Stimulated activated CD4-positive, alpha-beta T cell treated with anti-CD3 and anti-CD28 coated beads, TNF-alpha, amount 100 ng/mL, for 24 hours (primary cell): Measurements from ENCODE around the gene SLC39A11.
"Not testable (repeated sequence)": the region's sequence is repeated elsewhere in the genome, so short reads cannot be mapped to it uniquely, and the experiment has no call there.

Experiments
- DNase-seq, 3 experiments: peaks; one replicate each; pipeline ENCODE4 v3.0.0-alpha.2; 2020; ENCODE audit warnings: low read depth in 3 of 3

The SLC39A11 gene

DNA sequence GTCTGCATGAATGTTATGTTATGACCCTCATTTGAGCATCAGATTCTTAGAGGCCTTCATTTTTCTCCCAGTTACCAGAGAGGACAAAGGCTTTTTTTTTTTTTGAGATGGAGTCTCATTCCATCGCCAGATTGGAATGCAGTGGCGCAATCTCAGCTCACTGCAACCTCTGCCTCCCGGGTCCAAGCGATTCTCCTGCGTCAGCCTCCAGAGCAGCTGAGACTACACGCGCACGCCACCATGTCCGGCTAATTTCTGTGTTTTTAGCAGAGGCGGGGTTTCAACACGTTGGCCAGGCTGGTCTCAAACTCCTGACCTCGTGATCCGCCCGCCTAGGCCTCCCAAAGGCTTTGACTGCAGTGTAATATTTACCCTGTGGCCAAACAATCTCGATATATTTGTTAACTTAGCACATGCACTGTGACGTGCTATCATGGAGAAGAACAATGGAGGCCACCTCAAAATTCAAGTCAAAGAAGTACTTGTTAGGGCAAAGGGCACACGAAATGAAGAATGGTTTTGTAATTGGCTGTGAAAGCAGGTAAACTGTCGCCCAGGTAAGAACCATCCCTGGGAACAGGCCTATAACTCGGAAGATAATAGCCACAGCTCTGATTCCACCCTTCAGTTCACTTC is 303.4 kb downstream of the SLC39A11 start:
- no peak for DNase-seq

- DNase-seq: no peak
Observed at GRCh38 chr17:72786209-72786608, 306.3 kb downstream of the SLC39A11 start.

GRCh38 chr17:72782985-72783701 is 309.3 kb downstream of the SLC39A11 start:
- no peak for DNase-seq

GRCh38 chr17:72782437-72782836 is 310.1 kb downstream of the SLC39A11 start:
- DNase-seq: not testable (repeated sequence)

DNA sequence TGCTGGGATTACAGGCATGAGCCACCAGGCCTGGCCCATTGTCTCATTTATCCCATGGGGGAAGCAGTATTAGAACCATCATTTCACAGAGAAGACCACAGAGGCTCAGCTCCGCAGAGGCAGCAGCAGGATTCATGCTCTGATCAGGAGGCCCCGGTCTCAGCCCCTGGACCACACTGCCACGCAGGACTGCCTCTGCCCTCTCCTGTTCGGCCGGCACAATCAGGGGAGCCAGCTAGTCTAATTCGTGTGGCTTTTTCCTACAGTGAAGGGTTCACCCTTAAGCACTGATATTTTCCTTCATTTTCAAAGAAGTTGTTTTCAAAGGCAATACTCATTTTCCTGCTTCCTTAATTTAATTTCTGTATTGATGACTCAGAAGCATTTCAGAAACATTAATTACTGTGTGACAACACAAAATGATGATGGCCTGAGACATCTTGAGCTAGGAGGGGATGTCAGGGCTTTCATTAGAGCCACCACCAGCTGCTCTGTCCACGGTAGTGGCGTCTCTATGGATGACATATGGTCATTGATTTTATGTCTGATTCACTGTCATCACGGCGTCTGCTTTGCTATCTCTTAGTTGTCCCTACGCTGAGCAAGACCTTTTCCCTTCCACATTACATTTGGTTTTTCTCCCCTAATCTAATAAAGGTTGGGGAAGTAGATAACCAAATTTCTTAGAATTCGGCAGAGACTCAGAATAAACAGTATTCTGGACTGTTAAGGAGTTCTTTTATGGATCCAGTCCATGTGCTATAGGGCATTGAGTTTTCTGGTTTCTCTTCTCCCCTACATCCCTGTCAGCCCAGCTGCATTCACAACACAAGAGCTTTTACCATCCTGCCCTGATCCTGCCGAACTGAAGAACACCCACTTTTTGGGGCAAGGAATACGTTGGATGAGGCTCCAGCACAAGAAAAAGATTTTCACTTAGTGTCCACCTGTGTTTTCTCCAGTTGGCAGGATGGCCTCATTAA is 314.0 kb downstream of the SLC39A11 start:
- DNase-seq: no peak

- no peak for DNase-seq
Observed at GRCh38 chr17:72775919-72776318, 316.6 kb downstream of the SLC39A11 start.

DNA sequence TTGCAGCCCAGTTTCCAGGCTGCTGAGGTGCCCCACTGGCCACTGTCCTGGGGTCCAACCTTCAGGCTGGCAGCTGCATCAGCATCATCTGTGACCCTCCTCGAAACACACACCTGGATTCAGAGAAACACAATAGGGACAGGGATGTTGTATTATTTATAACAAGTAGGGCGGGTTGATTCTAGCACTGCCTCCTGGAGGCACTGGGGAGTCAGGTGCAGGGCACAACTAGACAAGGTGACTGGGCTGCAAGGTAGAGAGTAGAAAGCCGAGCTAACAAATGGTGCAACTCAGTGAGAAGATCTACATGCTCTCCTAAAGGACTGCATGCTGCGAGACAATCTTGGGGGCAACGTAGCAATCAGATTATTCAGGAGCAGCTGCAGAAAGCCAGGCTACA is 317.3 kb downstream of the SLC39A11 start:
- DNase-seq: no peak

- no peak for DNase-seq
Observed at GRCh38 chr17:72774236-72774635, 318.3 kb downstream of the SLC39A11 start.

DNA sequence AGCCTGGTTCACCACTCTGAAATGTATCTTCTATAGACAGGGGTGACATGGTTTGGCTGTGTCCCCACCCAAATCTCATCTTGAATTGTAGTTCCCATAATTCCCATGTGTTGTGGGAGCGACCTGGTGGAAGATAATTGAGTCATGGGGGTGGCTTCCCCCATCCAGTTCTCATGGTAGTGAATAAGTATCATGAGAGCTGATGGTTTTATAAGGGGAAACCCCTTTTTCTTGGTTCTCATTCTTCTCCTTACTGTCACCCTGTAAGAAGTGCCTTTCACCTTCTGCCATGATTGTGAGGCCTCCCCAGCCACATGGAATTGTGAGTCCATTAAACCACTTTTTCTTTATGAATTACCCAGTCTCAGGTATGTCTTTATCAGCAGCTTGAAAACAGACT is 319.3 kb downstream of the SLC39A11 start:
- not testable (repeated sequence) for DNase-seq

- no peak for DNase-seq
Observed at GRCh38 chr17:72772331-72772821, 320.1 kb downstream of the SLC39A11 start.

DNA sequence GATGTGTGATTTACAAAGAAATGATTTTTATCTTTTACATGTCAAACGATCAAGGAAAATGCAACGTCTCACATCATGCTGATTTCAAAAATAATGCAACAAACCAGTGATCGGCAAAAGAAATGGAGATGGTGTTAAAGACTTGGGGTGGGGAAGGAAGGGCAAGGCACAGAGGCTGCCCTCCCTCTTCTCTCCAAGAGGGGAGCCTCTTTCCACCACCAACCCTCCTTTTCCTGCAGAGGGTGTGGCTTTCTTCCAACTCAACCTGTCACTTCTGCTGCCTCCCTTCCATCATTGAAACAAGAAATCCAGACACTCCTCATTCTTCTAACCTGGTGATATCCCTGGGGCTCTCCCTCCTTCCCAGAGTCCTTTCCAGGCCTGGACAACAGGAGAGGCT is 320.8 kb downstream of the SLC39A11 start:
- no peak for DNase-seq

- DNase-seq: no peak
Observed at GRCh38 chr17:72766761-72767356, 325.6 kb downstream of the SLC39A11 start.

- DNase-seq: no peak
Observed at GRCh38 chr17:72765368-72766153, 326.9 kb downstream of the SLC39A11 start.

DNA sequence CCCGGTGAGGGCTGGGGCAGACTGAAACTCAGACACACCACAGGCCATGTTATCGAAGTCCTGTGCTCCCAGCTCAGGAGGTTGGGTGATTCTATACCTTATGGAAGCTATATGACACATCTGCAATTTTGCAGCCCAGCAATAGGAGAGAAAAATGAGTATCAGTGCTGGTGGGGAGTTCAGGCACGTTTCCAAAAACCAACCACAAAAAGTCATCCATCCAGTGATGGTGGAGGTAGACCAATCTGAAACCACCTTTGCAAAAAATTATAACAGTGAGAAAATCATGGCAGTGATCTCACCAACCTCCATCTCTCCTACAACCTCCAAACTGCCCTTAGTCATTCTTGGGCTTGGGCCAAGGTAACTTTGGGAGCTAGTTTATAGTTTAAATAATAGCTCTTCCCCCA is 327.9 kb downstream of the SLC39A11 start:
- no peak for DNase-seq

GRCh38 chr17:72763981-72764380 is 328.5 kb downstream of the SLC39A11 start:
- no peak for DNase-seq

GRCh38 chr17:72761893-72762575 is 330.5 kb downstream of the SLC39A11 start:
- DNase-seq: not testable (repeated sequence)

- DNase-seq: no peak
Observed at GRCh38 chr17:72761431-72761830, 331.1 kb downstream of the SLC39A11 start.

DNA sequence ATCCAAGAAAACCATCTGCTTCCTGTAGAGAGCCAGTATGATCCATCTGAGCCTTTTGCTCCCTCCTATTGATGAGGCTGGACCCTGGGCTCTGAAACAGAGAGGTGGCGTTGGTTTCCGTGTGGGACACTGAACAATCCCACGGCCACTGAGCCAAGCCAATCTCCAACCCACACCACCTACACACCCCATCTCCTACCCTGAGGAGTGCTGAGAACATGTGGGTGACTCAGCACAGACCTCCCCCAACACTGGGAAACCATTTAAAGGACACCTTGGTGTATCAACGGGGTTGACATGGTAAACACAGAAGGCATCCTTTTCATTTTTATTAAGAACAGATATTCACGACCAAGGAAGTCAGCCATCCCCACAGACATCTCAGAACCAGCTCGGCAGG is 332.1 kb downstream of the SLC39A11 start:
- no peak for DNase-seq

- no peak for DNase-seq
Observed at GRCh38 chr17:72759301-72759700, 333.2 kb downstream of the SLC39A11 start.

DNA sequence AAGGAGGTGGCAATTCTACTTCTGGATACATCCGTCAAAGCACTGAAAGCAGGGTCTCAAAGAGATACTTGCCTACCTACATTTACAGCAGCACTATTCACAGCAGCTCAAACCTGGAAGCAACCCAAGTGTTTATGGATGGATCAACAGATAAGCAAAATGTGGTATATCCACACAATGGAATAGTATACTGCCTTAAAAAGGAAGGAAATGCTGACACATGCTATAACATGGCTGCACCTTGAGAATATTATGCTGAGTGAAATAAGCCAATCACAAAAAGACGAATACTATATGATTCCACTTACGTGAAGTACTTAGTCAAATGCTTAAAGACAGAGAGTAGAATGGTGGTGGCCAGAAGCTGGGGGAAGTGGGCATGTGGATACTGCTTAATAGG is 336.2 kb downstream of the SLC39A11 start:
- no peak for DNase-seq
